ENCODE measurements around the gene MAGOHB.
"Not testable (repeated sequence)": the region's sequence is repeated elsewhere in the genome, so short reads cannot be mapped to it uniquely, and the experiment has no call there.

The MAGOHB gene

GRCh38 chr12:10582704-10583103, 30.7 kb downstream of the MAGOHB start:
- H3K4me3 Mint-ChIP-seq, result no peak overlapping the region

GRCh38 chr12:10582133-10582532, 31.3 kb downstream of the MAGOHB start:
- H3K27me3 Mint-ChIP-seq, H3K4me1 Mint-ChIP-seq, H3K9me3 Mint-ChIP-seq, H3K27ac Mint-ChIP-seq, H3K4me3 Mint-ChIP-seq, ATAC-seq: not testable (repeated sequence)
- H3K36me3 Mint-ChIP-seq, result peaks cover 34% of the 10 kb centered on the region

More at GRCh38 chr12:10582704-10583103, 30.7 kb downstream of the MAGOHB start:
- Mint-ChIP-seq H3K4me1 (no peaks in the 10 kb centered on the region), H3K36me3 (peaks cover 34% of the 10 kb centered on the region), H3K27ac (no peak overlapping the region), H3K9me3 (no peaks in the 10 kb centered on the region), H3K27me3 (no peaks in the 10 kb centered on the region)
- ATAC-seq, result no peak

- no peaks in the 10 kb centered on the region for H3K36me3 Mint-ChIP-seq
- ATAC-seq, result no peak
- H3K4me3 Mint-ChIP-seq, result no peak overlapping the region
- no peaks in the 10 kb centered on the region for H3K4me1 Mint-ChIP-seq
- H3K27me3 Mint-ChIP-seq, result peaks cover 9% of the 10 kb centered on the region
- no peak overlapping the region for H3K27ac Mint-ChIP-seq
- H3K9me3 Mint-ChIP-seq, result no peaks in the 10 kb centered on the region
These were observed 39.1 kb downstream of the MAGOHB start for GRCh38 chr12:10574307-10574706.

GRCh38 chr12:10572021-10572490, 41.4 kb downstream of the MAGOHB start:
- not testable (repeated sequence) for ATAC-seq, H3K4me3 Mint-ChIP-seq, H3K4me1 Mint-ChIP-seq, H3K27ac Mint-ChIP-seq, H3K36me3 Mint-ChIP-seq, H3K9me3 Mint-ChIP-seq
- H3K27me3 Mint-ChIP-seq, result peaks cover 18% of the 10 kb centered on the region

DNA sequence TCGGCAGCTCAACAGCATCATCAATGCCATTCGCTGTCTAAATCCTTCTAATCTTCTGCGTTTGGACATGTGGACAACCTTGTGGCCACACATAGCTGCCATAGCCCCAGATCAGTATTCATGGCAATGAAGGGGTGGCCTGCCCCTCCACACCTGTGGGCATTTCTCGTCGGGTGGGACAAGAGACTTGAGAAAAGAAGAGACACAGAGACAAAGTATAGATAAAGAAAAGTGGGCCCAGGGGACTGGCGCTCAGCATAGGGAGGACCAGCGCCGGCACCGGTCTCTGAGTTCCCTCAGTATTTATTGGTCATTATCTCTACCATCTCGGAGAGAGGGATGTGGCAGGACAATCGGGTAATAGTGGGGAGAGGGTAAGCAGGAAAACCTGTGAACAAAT, 42.3 kb downstream of the MAGOHB start:
- H3K27ac Mint-ChIP-seq, result no peak overlapping the region
- no peaks in the 10 kb centered on the region for H3K9me3 Mint-ChIP-seq
- H3K27me3 Mint-ChIP-seq, result peaks cover 24% of the 10 kb centered on the region
- no peak overlapping the region for H3K4me3 Mint-ChIP-seq
- H3K4me1 Mint-ChIP-seq, result no peaks in the 10 kb centered on the region
- H3K36me3 Mint-ChIP-seq, result no peaks in the 10 kb centered on the region
- ATAC-seq, result no peak

- Mint-ChIP-seq H3K27me3 (peaks cover 42% of the 10 kb centered on the region), H3K4me3 (no peak overlapping the region), H3K9me3 (no peaks in the 10 kb centered on the region), H3K36me3 (no peaks in the 10 kb centered on the region), H3K4me1 (no peaks in the 10 kb centered on the region), H3K27ac (no peak overlapping the region)
- ATAC-seq, result no peak
These were observed 45.6 kb downstream of the MAGOHB start for GRCh38 chr12:10567813-10568212.

DNA sequence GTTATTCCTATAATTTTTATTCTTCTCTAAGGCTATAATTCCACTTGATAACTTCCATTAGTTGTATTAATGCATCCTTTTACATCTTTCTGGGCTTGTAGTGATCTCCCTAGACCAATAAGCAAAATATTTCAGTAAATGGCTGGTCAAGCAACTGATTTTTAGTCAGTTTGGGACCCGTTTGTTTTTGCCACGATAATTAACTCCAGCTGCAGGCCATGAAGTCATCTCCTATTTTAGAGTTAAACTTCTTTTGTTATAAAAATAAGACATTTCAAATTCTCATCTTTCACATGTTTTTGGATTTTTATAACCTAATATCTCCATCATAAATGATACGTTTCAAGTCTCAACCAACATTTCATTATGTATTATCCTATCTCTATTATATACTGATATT, 49.4 kb downstream of the MAGOHB start:
- H3K9me3 Mint-ChIP-seq, result no peaks in the 10 kb centered on the region
- ATAC-seq, result no peak
- no peak overlapping the region for H3K4me3 Mint-ChIP-seq
- H3K36me3 Mint-ChIP-seq, result no peaks in the 10 kb centered on the region
- H3K27me3 Mint-ChIP-seq, result peaks cover 39% of the 10 kb centered on the region
- no peaks in the 10 kb centered on the region for H3K4me1 Mint-ChIP-seq
- H3K27ac Mint-ChIP-seq, result no peak overlapping the region

DNA sequence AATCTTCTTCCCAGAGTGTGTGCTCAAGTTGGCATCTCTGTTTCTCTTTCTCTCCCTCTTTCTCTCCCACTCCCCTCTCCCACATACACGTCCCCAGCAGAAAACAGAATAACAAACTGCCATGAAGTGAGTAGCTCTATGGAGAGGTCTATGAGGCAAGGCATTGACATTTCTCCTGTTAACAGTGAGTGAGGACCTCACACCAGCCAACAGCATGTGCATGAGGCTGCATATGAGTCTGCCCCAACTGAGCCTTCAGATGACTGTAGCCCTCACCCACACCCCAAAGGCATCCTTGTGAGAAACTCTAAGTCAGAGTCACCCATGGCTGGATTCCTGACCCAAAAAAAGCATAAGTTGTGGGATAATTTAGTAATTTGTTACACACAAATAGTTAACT, 50.4 kb downstream of the MAGOHB start:
- no peaks in the 10 kb centered on the region for H3K9me3 Mint-ChIP-seq
- ATAC-seq, result no peak
- H3K4me1 Mint-ChIP-seq, result no peaks in the 10 kb centered on the region
- no peak overlapping the region for H3K27ac Mint-ChIP-seq
- H3K36me3 Mint-ChIP-seq, result no peaks in the 10 kb centered on the region
- no peak overlapping the region for H3K4me3 Mint-ChIP-seq
- H3K27me3 Mint-ChIP-seq, result peaks cover 38% of the 10 kb centered on the region

- no peak overlapping the region for H3K27ac Mint-ChIP-seq
- H3K36me3 Mint-ChIP-seq, result no peaks in the 10 kb centered on the region
- H3K27me3 Mint-ChIP-seq, result peaks cover 32% of the 10 kb centered on the region
- H3K4me3 Mint-ChIP-seq, result no peak overlapping the region
- no peak for ATAC-seq
- no peaks in the 10 kb centered on the region for H3K9me3 Mint-ChIP-seq
- no peaks in the 10 kb centered on the region for H3K4me1 Mint-ChIP-seq
These were observed 51.0 kb downstream of the MAGOHB start for GRCh38 chr12:10562306-10562933.

DNA sequence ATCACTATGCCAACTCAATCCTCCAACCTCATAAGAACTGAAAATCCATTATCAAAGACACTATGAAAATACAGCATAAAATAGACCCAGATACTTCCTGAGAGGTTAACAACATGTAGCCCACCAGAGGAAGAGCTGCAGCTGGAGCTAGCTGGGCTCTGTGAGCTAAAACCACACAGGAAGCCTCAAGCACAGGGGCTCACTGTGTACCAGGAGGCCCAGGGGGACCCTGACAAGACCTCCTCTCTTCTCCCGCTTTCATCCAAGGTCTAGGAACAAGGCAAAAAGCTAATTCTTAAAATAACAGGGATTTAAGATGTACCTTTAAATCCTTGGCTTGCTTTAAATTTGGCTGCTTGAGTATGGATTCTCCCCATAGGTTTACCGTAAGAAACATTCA, 54.2 kb downstream of the MAGOHB start:
- H3K4me1 Mint-ChIP-seq, result no peaks in the 10 kb centered on the region
- H3K27ac Mint-ChIP-seq, result no peak overlapping the region
- no peaks in the 10 kb centered on the region for H3K9me3 Mint-ChIP-seq
- H3K4me3 Mint-ChIP-seq, result no peak overlapping the region
- no peaks in the 10 kb centered on the region for H3K36me3 Mint-ChIP-seq
- peaks cover 17% of the 10 kb centered on the region for H3K27me3 Mint-ChIP-seq
- no peak for ATAC-seq

DNA sequence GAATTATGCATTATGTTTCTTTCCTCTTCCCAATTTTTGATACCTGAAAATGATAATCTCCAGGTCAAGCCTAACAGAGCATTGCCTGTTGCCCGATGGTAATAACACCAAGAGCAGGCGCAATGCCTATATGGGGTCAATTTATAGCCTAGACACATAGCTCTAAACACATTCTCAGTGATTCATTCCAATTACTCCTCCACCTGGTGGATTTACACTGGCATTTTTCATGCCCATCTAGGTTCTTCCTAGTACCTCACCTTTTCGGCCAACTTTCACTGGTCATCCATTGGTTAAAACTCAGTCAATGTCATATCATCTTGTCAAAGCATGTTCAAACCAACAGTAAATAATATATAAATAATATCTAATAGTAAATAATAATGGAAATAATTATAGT, 54.6 kb downstream of the MAGOHB start:
- H3K4me1 Mint-ChIP-seq, result no peaks in the 10 kb centered on the region
- H3K27ac Mint-ChIP-seq, result no peak overlapping the region
- no peaks in the 10 kb centered on the region for H3K36me3 Mint-ChIP-seq
- H3K27me3 Mint-ChIP-seq, result peaks cover 17% of the 10 kb centered on the region
- no peak overlapping the region for H3K4me3 Mint-ChIP-seq
- no peaks in the 10 kb centered on the region for H3K9me3 Mint-ChIP-seq
- ATAC-seq, result no peak

GRCh38 chr12:10558301-10558700, 55.1 kb downstream of the MAGOHB start:
- peaks cover 17% of the 10 kb centered on the region for H3K27me3 Mint-ChIP-seq
- H3K4me3 Mint-ChIP-seq, result no peak overlapping the region
- H3K4me1 Mint-ChIP-seq, result no peaks in the 10 kb centered on the region
- H3K27ac Mint-ChIP-seq, result no peak overlapping the region
- ATAC-seq, result no peak
- H3K9me3 Mint-ChIP-seq, result peaks cover 3% of the 10 kb centered on the region
- no peaks in the 10 kb centered on the region for H3K36me3 Mint-ChIP-seq

DNA sequence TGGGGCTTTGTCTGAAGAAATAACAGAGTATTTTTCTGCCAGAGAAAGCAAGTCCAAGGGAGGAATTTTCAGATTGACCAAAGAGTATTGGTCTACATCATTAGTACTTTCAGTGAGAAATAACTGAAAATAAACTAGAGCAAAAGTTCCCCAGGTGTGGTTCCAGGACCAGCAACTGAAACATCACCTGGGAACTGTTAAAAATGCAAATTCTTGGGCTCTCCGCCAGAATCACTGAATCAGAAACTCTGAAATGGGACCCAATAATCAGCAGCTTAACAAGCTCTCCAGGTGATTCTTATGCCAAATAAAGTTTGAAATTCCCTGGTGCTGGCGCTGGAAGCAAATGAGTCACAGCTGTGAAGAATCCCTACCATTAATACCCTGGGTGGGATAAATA, 55.6 kb downstream of the MAGOHB start:
- Mint-ChIP-seq H3K27me3 (peaks cover 11% of the 10 kb centered on the region), H3K9me3 (peaks cover 3% of the 10 kb centered on the region), H3K4me3 (no peak overlapping the region), H3K4me1 (no peaks in the 10 kb centered on the region), H3K27ac (no peak overlapping the region), H3K36me3 (no peaks in the 10 kb centered on the region)
- ATAC-seq, result no peak

- H3K4me3 Mint-ChIP-seq, result no peak overlapping the region
- H3K9me3 Mint-ChIP-seq, result peaks cover 3% of the 10 kb centered on the region
- no peaks in the 10 kb centered on the region for H3K36me3 Mint-ChIP-seq
- H3K27me3 Mint-ChIP-seq, result peaks cover 7% of the 10 kb centered on the region
- ATAC-seq, result no peak
- no peaks in the 10 kb centered on the region for H3K4me1 Mint-ChIP-seq
- H3K27ac Mint-ChIP-seq, result no peak overlapping the region
These were observed 56.1 kb downstream of the MAGOHB start for GRCh38 chr12:10557329-10557728.

DNA sequence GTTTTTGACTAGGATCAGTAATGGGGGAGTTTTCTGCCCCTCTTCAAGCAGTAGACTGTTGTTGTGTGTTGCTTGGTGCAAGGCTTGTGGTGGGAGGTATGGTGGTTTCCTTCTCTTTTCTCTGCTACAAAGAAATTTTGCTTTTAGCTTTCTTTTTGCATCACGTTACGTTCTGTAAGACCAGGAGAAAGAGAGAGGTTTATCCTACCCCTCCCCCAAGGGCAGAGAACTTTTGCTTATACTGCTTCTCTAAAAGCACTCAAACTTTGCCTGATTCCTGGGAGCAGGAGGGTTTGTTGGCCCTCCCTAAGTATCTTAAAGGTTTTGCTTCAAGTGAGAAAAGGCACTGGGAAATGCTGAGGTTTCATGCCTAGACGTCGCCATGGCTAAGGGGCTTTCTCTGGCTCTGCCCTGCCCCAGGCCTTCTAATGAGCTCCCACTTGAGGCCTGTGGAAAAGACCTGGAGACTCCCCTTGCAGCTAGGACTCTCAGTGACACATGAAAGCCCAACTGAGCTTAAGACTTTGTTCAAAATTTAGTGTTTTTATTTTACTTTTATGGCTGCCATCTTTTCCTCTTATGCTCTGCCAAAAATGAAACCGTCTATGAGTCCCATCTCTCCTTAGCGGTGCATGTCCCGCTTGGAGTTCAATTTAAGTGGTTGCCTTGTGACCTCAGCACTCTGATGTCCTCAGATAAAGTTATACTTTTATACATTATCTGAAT, 58.5 kb downstream of the MAGOHB start:
- Mint-ChIP-seq H3K27ac (no peak overlapping the region), H3K4me1 (no peaks in the 10 kb centered on the region), H3K36me3 (no peaks in the 10 kb centered on the region), H3K9me3 (peaks cover 3% of the 10 kb centered on the region), H3K4me3 (no peak overlapping the region), H3K27me3 (peaks cover 6% of the 10 kb centered on the region)
- no peak for ATAC-seq

GRCh38 chr12:10554228-10554755, 59.1 kb downstream of the MAGOHB start:
- no peaks in the 10 kb centered on the region for H3K4me1 Mint-ChIP-seq
- no peaks in the 10 kb centered on the region for H3K36me3 Mint-ChIP-seq
- H3K4me3 Mint-ChIP-seq, result no peak overlapping the region
- H3K27me3 Mint-ChIP-seq, result peaks cover 6% of the 10 kb centered on the region
- no peak overlapping the region for H3K27ac Mint-ChIP-seq
- no peak for ATAC-seq
- H3K9me3 Mint-ChIP-seq, result peaks cover 3% of the 10 kb centered on the region

Measured in stimulated activated memory B cell treated with anti-CD40 and anti-IgM and Interleukin-4, amounts not matched to agents 10 μg/mL and 1 μg/mL and 100 μg/mL, for 72 hours (primary cell).